Stimulated activated CD4-positive, alpha-beta T cell treated with anti-CD3 and anti-CD28 coated beads, Interleukin-12 subunit alpha, Interleukin-12 subunit beta, amount 100 ng/mL, for 48 hours (primary cell): Measurements from ENCODE around the gene SETX.

Experiments used
- DNase-seq, 3 donors: peaks; one replicate each; pipeline ENCODE4 v3.0.0-alpha.2; 2020; ENCODE audit warnings: low read depth in 2 of 3, low spot score in 1 of 3

The SETX gene

GRCh38 chr9:132287256-132287760 lies 67.5 kb downstream of the SETX start:
- DNase-seq = no peak

GRCh38 chr9:132283863-132284262 lies 70.9 kb downstream of the SETX start:
- no peak for DNase-seq

GRCh38 chr9:132283165-132283564 lies 71.6 kb downstream of the SETX start:
- DNase-seq = no peak

- no peak for DNase-seq
These were observed 79.9 kb downstream of the SETX start for GRCh38 chr9:132274861-132275260.

GRCh38 chr9:132269704-132270516 lies 84.9 kb downstream of the SETX start:
- DNase-seq = peak in 2 of 3 donors; percentile 15 to 40

GRCh38 chr9:132268725-132269352 lies 85.9 kb downstream of the SETX start:
- DNase-seq = peak; percentile 44 to 79 (median 51)

GRCh38 chr9:132267660-132268059 lies 87.1 kb downstream of the SETX start:
- no peak for DNase-seq

- no peak for DNase-seq
These were observed 88.8 kb downstream of the SETX start for GRCh38 chr9:132266017-132266416.

GRCh38 chr9:132260846-132261245 lies 93.9 kb downstream of the SETX start:
- no peak for DNase-seq

GRCh38 chr9:132250324-132251262 lies 104.2 kb downstream of the SETX start:
- DNase-seq = no peak

- DNase-seq = no peak
These were observed 105.1 kb downstream of the SETX start for GRCh38 chr9:132249690-132250089.

- DNase-seq = no peak
These were observed 105.7 kb downstream of the SETX start for GRCh38 chr9:132249123-132249522.

- no peak for DNase-seq
These were observed 106.8 kb downstream of the SETX start for GRCh38 chr9:132247942-132248341.

GRCh38 chr9:132245465-132245864 lies 109.3 kb downstream of the SETX start:
- no peak for DNase-seq

- no peak for DNase-seq
These were observed 110.0 kb downstream of the SETX start for GRCh38 chr9:132244582-132245455.

GRCh38 chr9:132243156-132244074 lies 111.4 kb downstream of the SETX start:
- no peak for DNase-seq

GRCh38 chr9:132242621-132243155 lies 112.1 kb downstream of the SETX start:
- no peak for DNase-seq

GRCh38 chr9:132241840-132242620 lies 112.8 kb downstream of the SETX start:
- peak in 1 of 3 donors; percentile 26 for DNase-seq
